A549 (cell line): ENCODE data around the gene THOC3.
"Not testable (repeated sequence)": the region's sequence is repeated elsewhere in the genome, so short reads cannot be mapped to it uniquely, and the experiment has no call there.

Source experiments
- CBX2 ChIP-seq: fragments of 200-600 bp; sonication (generic); IDR thresholded peaks from 2 replicates; pipeline ENCODE4 v1.6.1; 2016; ENCODE audit warnings: low read depth, mild to moderate bottlenecking, borderline replicate concordance
- CHD2 ChIP-seq: fragments of 150-350 bp; IDR thresholded peaks from 2 replicates; pipeline ENCODE4 v1.6.1; 2014; ENCODE audit warnings: low read length; ENCODE audit not compliant: partially characterized antibody
- EHMT2 ChIP-seq: fragments of 200-600 bp; sonication (generic); IDR thresholded peaks from 2 replicates; pipeline ENCODE4 v1.6.1; 2016; ENCODE audit warnings: antibody characterized with exemption, low read depth, mild to moderate bottlenecking, moderate library complexity
- MYC ChIP-seq: IDR thresholded peaks from 2 replicates; pipeline ENCODE4 v1.6.1; 2012; ENCODE audit warnings: mild to moderate bottlenecking, inconsistent platforms, low read length, improper control_type of control experiment, borderline replicate concordance
- NFE2L2 ChIP-seq: fragments of 150-350 bp; conservative IDR thresholded peaks from 2 replicates; pipeline ENCODE4 v1.6.1; 2014; ENCODE audit warnings: low read length
- POLR2A ChIP-seq: IDR thresholded peaks from 2 replicates; pipeline ENCODE4 v1.6.1; 2012; ENCODE audit warnings: mild to moderate bottlenecking, low read length
- RAD21 ChIP-seq, 2 experiments: fragments of >200 bp in 1 of 2; sonication (Bioruptor Twin) in 1 of 2; formaldehyde crosslinking in 1 of 2; IDR thresholded peaks in 1 of 2; conservative IDR thresholded peaks in 1 of 2; 2 replicates in 1 of 2; 3 replicates in 1 of 2; pipeline ENCODE4 v1.6.1; 2012 to 2018; ENCODE audit warnings: inconsistent platforms in 1 of 2
- RCOR1 ChIP-seq: fragments of 150-350 bp; IDR thresholded peaks from 2 replicates; pipeline ENCODE4 v1.6.1; 2014; ENCODE audit warnings: antibody characterized with exemption, low read length, low read depth
- ZC3H11A ChIP-seq: fragments of 450-650 bp; IDR thresholded peaks from 2 replicates; pipeline ENCODE4 v1.6.1; 2014; ENCODE audit warnings: antibody characterized with exemption, mild to moderate bottlenecking
- TF ChIP-seq, protein P1 (sequence below): fragments of >200 bp; sonication (Bioruptor Twin); formaldehyde crosslinking; IDR thresholded peaks from 3 replicates; pipeline ENCODE4 v1.5.1; 2016
- TF ChIP-seq, protein P2 (sequence below): fragments of 450-650 bp; IDR thresholded peaks from 2 replicates; pipeline ENCODE4 v1.6.1; 2014; ENCODE audit warnings: antibody characterized with exemption

DNA sequence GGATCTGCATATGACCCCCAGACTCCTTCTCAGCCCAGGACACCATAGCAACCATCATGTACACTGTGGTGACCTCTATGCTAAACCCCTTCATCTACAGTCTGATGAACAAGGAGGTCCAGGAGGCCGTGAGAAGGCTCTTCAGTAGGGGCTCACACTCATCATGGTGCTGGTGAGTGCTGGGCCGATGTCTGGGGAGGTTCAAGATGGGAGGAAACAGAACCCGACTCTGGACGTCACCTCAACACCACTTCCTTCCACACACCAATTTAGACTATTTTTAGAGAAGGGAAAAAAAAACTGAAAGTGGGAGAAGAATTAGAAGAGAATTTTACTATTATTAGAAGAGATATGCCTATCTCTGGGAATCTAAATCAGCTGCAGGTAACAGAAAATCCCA is 39.1 kb upstream of the THOC3 start:
- TF ChIP-seq, protein P1, sequence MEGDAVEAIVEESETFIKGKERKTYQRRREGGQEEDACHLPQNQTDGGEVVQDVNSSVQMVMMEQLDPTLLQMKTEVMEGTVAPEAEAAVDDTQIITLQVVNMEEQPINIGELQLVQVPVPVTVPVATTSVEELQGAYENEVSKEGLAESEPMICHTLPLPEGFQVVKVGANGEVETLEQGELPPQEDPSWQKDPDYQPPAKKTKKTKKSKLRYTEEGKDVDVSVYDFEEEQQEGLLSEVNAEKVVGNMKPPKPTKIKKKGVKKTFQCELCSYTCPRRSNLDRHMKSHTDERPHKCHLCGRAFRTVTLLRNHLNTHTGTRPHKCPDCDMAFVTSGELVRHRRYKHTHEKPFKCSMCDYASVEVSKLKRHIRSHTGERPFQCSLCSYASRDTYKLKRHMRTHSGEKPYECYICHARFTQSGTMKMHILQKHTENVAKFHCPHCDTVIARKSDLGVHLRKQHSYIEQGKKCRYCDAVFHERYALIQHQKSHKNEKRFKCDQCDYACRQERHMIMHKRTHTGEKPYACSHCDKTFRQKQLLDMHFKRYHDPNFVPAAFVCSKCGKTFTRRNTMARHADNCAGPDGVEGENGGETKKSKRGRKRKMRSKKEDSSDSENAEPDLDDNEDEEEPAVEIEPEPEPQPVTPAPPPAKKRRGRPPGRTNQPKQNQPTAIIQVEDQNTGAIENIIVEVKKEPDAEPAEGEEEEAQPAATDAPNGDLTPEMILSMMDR, result not testable (repeated sequence)
- TF ChIP-seq, protein P2, sequence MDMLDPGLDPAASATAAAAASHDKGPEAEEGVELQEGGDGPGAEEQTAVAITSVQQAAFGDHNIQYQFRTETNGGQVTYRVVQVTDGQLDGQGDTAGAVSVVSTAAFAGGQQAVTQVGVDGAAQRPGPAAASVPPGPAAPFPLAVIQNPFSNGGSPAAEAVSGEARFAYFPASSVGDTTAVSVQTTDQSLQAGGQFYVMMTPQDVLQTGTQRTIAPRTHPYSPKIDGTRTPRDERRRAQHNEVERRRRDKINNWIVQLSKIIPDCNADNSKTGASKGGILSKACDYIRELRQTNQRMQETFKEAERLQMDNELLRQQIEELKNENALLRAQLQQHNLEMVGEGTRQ, result not testable (repeated sequence)
- not testable (repeated sequence) for TF ChIP-seq RAD21 (conservative IDR thresholded peaks at IDR 0.05 in 1 of 2, IDR thresholded peaks at IDR 0.05 in 1 of 2); RCOR1; NFE2L2; POLR2A; CHD2; EHMT2; ZC3H11A; CBX2; MYC
